OCI-LY7 (cell line): ENCODE data around the gene ANO6. TPM values are rescaled to one million over a fixed set of nuclear protein-coding genes. Genes with fewer than 3 reads are reported as not detected.

Source experiments
- BruUV-seq: library from RNA; stranded (reverse); fragments of 400-500 nt; replicated peaks from 2 replicates; lab custom pipeline; 2021; lab: Mats Ljungman, UMichigan
- CTCF ChIA-PET: fragments of 300-600 bp; sonication (Branson Sonifier 250); formaldehyde crosslinking; loops from one replicate; lab custom pipeline; 2022; ENCODE audit warnings: antibody characterized with exemption; ENCODE audit not compliant: unreplicated experiment; lab: Charles Lee
- POLR2A ChIA-PET: fragments of 300-600 bp; sonication (Branson Sonifier 250); formaldehyde crosslinking; loops from one replicate; lab custom pipeline; 2022; ENCODE audit warnings: antibody characterized with exemption; lab: Charles Lee
- DNase-seq: peaks from one replicate; pipeline ENCODE4 v3.0.0-alpha.2; 2015; ENCODE audit warnings: low spot score
- H2AFZ ChIP-seq: fragments of 200-600 bp; sonication (generic), shearing (Covaris generic); 2 replicates; pipeline ENCODE4 v1.6.1; 2014; ENCODE audit warnings: mild to moderate bottlenecking, antibody characterized with exemption, low read length, moderate library complexity
- H3K27ac ChIP-seq: fragments of 200-600 bp; sonication (generic); 2 replicates; pipeline ENCODE4 v1.5.1; 2014; ENCODE audit warnings: mixed run types, low read depth, mild to moderate bottlenecking, moderate library complexity, low read length, inconsistent platforms; ENCODE audit not compliant: poor library complexity, severe bottlenecking
- H3K36me3 ChIP-seq: fragments of 200-600 bp; sonication (generic); 2 replicates; pipeline ENCODE4 v1.6.1; 2014; ENCODE audit warnings: mild to moderate bottlenecking, antibody characterized with exemption, low read length, moderate library complexity, mixed read lengths; ENCODE audit not compliant: insufficient read depth
- H3K4me1 ChIP-seq: fragments of 200-600 bp; sonication (generic); 2 replicates; pipeline ENCODE4 v1.5.1; 2014; ENCODE audit warnings: mild to moderate bottlenecking, low read length; ENCODE audit not compliant: insufficient read depth, poor library complexity, severe bottlenecking
- H3K4me2 ChIP-seq: fragments of 200-600 bp; sonication (generic); 2 replicates; pipeline ENCODE4 v1.6.1; 2014; ENCODE audit warnings: mild to moderate bottlenecking, low read length
- H3K4me3 ChIP-seq: fragments of 200-600 bp; sonication (generic); 2 replicates; pipeline ENCODE4 v1.5.1; 2014; ENCODE audit warnings: mild to moderate bottlenecking, low read depth, low read length; ENCODE audit not compliant: poor library complexity, severe bottlenecking
- H3K79me2 ChIP-seq: fragments of 200-600 bp; sonication (generic); 2 replicates; pipeline ENCODE4 v1.6.1; 2016; ENCODE audit warnings: low read depth, mild to moderate bottlenecking, low read length, moderate library complexity, mixed read lengths; ENCODE audit not compliant: insufficient read depth
- H3K9me2 ChIP-seq: fragments of 200-600 bp; sonication (generic); 2 replicates; pipeline ENCODE4 v1.6.1; 2016; ENCODE audit warnings: mild to moderate bottlenecking, low read length, mixed read lengths; ENCODE audit not compliant: insufficient read depth
- H3K9me3 ChIP-seq: fragments of 200-600 bp; sonication (generic); 2 replicates; pipeline ENCODE4 v1.6.1; 2014; ENCODE audit warnings: mild to moderate bottlenecking, mixed run types, low read length, mixed read lengths
- H4K20me1 ChIP-seq: fragments of 200-600 bp; sonication (generic); 2 replicates; pipeline ENCODE4 v1.6.1; 2014; ENCODE audit warnings: mild to moderate bottlenecking, antibody characterized with exemption, low read length, moderate library complexity, mixed read lengths; ENCODE audit not compliant: insufficient read depth
- EZH2phosphoT487 ChIP-seq: fragments of 200-600 bp; sonication (generic); IDR thresholded peaks from 2 replicates; pipeline ENCODE4 v1.6.1; 2018; ENCODE audit warnings: low read depth, borderline replicate concordance, mild to moderate bottlenecking, mixed run types, antibody characterized with exemption, low read length, moderate library complexity, mixed read lengths
- intact Hi-C: fragments of 100-400 bp; cut with micrococcal nuclease; formaldehyde crosslinking; loops from one replicate; pipeline ENCODE4 v1.10.0; 2022; ENCODE audit not compliant: unreplicated experiment
- total RNA-seq, 2 experiments: library from RNA; depleted of rRNA in 1 of 2; stranded (reverse); fragments of >200 nt in 1 of 2; shearing (Covaris generic) in 1 of 2; gene quantifications; 2 replicates each; pipeline ENCODE4 v1.2.3, GENCODE V29; 2014 to 2022
- TF ChIP-seq, protein P1 (sequence below): fragments of 200-600 bp; sonication (generic); conservative IDR thresholded peaks from 2 replicates; pipeline ENCODE4 v1.5.1; 2014; ENCODE audit warnings: mild to moderate bottlenecking, antibody characterized with exemption, low read length, moderate library complexity, mixed read lengths

The ANO6 gene
- total RNA-seq, 2 experiments from 2014 or later: 15.0 to 17.7 TPM

DNA sequence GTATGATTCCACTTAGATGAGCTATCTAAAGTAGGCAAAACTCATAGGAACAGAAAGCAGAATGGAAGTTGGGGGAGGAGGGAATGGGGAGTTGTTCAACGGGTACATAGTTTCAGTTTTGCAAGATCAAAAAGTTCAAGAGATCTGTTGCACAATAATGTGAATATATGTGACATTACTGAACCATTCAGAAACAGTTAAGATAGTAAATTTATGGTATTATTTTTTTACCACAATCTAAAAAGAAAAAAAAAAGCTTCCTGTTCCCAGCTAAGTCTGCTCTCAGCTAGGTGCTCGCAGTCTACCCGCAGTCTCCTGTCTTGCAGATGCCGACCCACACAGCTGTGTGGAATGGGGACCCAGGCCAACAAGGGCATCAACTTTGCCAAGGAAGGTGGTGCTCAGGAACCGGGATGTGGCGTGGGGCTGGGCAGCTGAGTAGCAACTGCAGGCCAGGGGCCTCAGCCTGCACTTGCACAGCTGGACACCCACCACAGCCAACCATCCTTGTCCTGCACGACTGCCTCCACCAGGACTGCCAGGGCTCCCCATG lies 15.3 kb upstream of the ANO6 start:
- ChIA-PET CTCF (interaction anchor here (0.6 kb wide), 1 partner anchor 924 kb away, joined by 3 read pairs; no protein-coding TSS in a partner anchor), POLR2A (interaction anchor here (0.5 to 3.3 kb wide), 3 partner anchors 11 to 252 kb away, joined by 3 to 20 read pairs (median 4); no protein-coding TSS in a partner anchor)
- H3K9me3 ChIP-seq: no peaks in the 10 kb centered on the region
- no peaks in the 10 kb centered on the region for H3K79me2 ChIP-seq
- H3K4me3 ChIP-seq: no peak overlapping the region
- intact Hi-C loops: no loop called here
- H3K4me2 ChIP-seq: no peak overlapping the region
- H3K9me2 ChIP-seq: no peaks in the 10 kb centered on the region
- H3K36me3 ChIP-seq: no peaks in the 10 kb centered on the region
- H3K4me1 ChIP-seq: peaks cover 6% of the 10 kb centered on the region
- H3K27ac ChIP-seq: no peak overlapping the region
- H4K20me1 ChIP-seq: no peaks in the 10 kb centered on the region
- no peak for DNase-seq
- no peak for TF ChIP-seq EZH2phosphoT487
- TF ChIP-seq, protein P1, sequence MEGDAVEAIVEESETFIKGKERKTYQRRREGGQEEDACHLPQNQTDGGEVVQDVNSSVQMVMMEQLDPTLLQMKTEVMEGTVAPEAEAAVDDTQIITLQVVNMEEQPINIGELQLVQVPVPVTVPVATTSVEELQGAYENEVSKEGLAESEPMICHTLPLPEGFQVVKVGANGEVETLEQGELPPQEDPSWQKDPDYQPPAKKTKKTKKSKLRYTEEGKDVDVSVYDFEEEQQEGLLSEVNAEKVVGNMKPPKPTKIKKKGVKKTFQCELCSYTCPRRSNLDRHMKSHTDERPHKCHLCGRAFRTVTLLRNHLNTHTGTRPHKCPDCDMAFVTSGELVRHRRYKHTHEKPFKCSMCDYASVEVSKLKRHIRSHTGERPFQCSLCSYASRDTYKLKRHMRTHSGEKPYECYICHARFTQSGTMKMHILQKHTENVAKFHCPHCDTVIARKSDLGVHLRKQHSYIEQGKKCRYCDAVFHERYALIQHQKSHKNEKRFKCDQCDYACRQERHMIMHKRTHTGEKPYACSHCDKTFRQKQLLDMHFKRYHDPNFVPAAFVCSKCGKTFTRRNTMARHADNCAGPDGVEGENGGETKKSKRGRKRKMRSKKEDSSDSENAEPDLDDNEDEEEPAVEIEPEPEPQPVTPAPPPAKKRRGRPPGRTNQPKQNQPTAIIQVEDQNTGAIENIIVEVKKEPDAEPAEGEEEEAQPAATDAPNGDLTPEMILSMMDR: no peak
- H2AFZ ChIP-seq: no peak overlapping the region
- no TSS peak for BruUV-seq

DNA sequence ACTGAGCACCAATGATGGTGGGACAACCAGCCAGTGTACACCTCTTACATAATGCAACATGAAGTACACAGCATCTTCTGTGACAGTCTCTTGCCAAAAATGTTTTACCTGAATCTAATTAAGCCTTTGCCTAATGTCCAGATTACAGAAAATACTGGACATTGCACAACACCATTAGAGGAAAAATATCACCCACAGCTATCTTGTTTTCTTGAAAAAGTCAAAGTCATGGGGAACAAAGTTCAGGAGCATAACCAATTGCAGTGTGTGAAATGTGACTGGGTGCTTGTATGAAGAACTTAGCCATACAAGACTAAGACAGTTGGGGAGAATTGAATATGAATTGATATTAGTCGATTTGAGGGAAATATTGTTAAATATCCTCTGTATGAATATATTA lies 12.1 kb upstream of the ANO6 start:
- ChIA-PET CTCF (no interaction called here), POLR2A (interaction anchor here (0.7 to 1.3 kb wide), 4 partner anchors 9 to 763 kb away, joined by 3 to 4 read pairs (median 4); no protein-coding TSS in a partner anchor)
- Histone ChIP-seq H3K9me2 (no peaks in the 10 kb centered on the region), H4K20me1 (no peaks in the 10 kb centered on the region), H3K4me2 (no peak overlapping the region), H3K9me3 (no peaks in the 10 kb centered on the region), H3K36me3 (no peaks in the 10 kb centered on the region), H2AFZ (no peak overlapping the region), H3K79me2 (no peaks in the 10 kb centered on the region), H3K4me3 (no peak overlapping the region), H3K4me1 (peaks cover 8% of the 10 kb centered on the region), H3K27ac (no peak overlapping the region)
- TF ChIP-seq, protein P1: no peak
- no peak for TF ChIP-seq EZH2phosphoT487
- DNase-seq: no peak
- BruUV-seq: no TSS peak
- intact Hi-C loops: no loop called here

DNA sequence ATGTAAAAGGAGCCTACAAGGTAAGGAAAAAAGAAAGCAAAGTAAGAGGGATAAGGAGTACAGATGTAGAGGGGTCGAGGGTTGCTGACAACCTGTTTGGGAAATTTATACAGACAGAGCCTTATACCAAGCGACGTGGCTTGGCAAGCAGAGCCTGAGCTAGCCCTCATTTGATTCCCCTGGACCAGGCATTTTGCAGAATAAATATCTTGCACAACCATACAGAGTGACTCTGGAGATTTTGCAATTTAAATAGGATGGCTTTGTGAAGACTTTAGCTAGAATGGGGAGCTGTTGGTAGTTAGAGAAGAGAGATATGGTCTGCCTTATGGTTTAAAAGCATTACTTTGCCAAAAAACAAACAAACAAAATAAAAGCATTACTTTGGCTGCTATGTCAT lies 11.1 kb upstream of the ANO6 start:
- Histone ChIP-seq H3K4me2 (no peak overlapping the region), H3K9me3 (no peaks in the 10 kb centered on the region), H3K36me3 (no peaks in the 10 kb centered on the region), H3K27ac (no peak overlapping the region), H3K4me3 (no peak overlapping the region), H3K79me2 (no peaks in the 10 kb centered on the region), H4K20me1 (no peaks in the 10 kb centered on the region), H3K9me2 (no peaks in the 10 kb centered on the region), H2AFZ (no peak overlapping the region), H3K4me1 (peaks cover 8% of the 10 kb centered on the region)
- intact Hi-C loops: no loop called here
- TF ChIP-seq, protein P1: no peak
- TF ChIP-seq EZH2phosphoT487: no peak
- CTCF ChIA-PET: no interaction called here
- DNase-seq: no peak
- POLR2A ChIA-PET: interaction anchor here (0.6 to 1.1 kb wide), 3 partner anchors 11 to 30 kb away, joined by 3 to 5 read pairs (median 4); partner anchors contain the start of gene ANO6
- no TSS peak for BruUV-seq
